HepG2 (cell line): Measurements from ENCODE around the gene TBC1D22A.

Experiments used
- FOXP1 ChIP-seq, 2 experiments: fragments of 450-650 bp in 1 of 2; IDR thresholded peaks; 2 replicates each; pipeline ENCODE4 v1.6.1; 2017 to 2018; ENCODE audit warnings: antibody characterized with exemption in 1 of 2
- KDM1A ChIP-seq: IDR thresholded peaks from 2 replicates; pipeline ENCODE4 v1.6.1; 2016; ENCODE audit warnings: missing compliant biosample characterization
- SRSF1 ChIP-seq: fragments of 200-400 bp; formaldehyde crosslinking; optimal IDR thresholded peaks from 2 replicates; pipeline ENCODE3; 2017; ENCODE audit warnings: mild to moderate bottlenecking, low read depth, low read length, moderate library complexity
- ZNF547 ChIP-seq: sonication (generic); formaldehyde crosslinking; IDR thresholded peaks from 2 replicates; pipeline ENCODE4 v1.5.1; 2020; ENCODE audit warnings: mild to moderate bottlenecking, missing genetic modification reagents
- TF ChIP-seq, protein P1 (sequence below): sonication (generic); formaldehyde crosslinking; IDR thresholded peaks from 2 replicates; pipeline ENCODE4 v1.5.0; 2020; ENCODE audit warnings: mild to moderate bottlenecking, missing genetic modification reagents, moderate library complexity
- TF ChIP-seq, protein P2 (sequence below): sonication (generic); formaldehyde crosslinking; IDR thresholded peaks from 2 replicates; pipeline ENCODE4 v1.4.0; 2020; ENCODE audit warnings: missing genetic modification reagents, borderline replicate concordance
- TF ChIP-seq, protein P3 (sequence below): sonication (generic); formaldehyde crosslinking; IDR thresholded peaks from 2 replicates; pipeline ENCODE4 v1.8.0; 2022; ENCODE audit warnings: missing genetic modification reagents, mild to moderate bottlenecking, moderate library complexity, borderline replicate concordance

DNA sequence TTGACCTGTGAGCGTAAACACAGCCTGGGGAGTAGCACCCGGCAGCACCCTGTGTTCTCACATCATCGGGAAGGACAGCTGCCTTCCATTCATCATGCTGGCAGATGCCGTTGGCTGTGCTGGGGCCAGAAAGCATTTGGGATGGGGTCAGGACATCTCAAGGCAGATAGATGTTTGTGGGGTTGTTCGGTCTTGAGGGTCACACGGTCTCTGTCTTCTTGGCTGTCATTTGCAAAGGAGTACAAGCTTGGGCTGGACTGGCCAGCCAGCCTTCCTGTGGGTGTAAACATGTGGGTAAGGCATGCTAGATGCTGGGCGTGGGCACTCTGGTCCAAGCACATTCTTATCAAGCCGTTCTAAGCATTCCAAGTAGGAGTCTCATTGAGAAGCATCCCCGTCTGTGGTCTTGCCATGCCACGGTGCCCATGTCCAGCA, 81.4 kb downstream of the TBC1D22A start:
- TF ChIP-seq KDM1A (no peak), SRSF1 (no peak), FOXP1 (IDR thresholded peaks at IDR 0.05) (no peak), FOXP1 (CRISPR knock-in tag; IDR thresholded peaks at IDR 0.05) (no peak), ZNF547 (CRISPR knock-in tag) (no peak)
- TF ChIP-seq, protein P1, sequence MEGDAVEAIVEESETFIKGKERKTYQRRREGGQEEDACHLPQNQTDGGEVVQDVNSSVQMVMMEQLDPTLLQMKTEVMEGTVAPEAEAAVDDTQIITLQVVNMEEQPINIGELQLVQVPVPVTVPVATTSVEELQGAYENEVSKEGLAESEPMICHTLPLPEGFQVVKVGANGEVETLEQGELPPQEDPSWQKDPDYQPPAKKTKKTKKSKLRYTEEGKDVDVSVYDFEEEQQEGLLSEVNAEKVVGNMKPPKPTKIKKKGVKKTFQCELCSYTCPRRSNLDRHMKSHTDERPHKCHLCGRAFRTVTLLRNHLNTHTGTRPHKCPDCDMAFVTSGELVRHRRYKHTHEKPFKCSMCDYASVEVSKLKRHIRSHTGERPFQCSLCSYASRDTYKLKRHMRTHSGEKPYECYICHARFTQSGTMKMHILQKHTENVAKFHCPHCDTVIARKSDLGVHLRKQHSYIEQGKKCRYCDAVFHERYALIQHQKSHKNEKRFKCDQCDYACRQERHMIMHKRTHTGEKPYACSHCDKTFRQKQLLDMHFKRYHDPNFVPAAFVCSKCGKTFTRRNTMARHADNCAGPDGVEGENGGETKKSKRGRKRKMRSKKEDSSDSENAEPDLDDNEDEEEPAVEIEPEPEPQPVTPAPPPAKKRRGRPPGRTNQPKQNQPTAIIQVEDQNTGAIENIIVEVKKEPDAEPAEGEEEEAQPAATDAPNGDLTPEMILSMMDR: no peak
- TF ChIP-seq, protein P2, sequence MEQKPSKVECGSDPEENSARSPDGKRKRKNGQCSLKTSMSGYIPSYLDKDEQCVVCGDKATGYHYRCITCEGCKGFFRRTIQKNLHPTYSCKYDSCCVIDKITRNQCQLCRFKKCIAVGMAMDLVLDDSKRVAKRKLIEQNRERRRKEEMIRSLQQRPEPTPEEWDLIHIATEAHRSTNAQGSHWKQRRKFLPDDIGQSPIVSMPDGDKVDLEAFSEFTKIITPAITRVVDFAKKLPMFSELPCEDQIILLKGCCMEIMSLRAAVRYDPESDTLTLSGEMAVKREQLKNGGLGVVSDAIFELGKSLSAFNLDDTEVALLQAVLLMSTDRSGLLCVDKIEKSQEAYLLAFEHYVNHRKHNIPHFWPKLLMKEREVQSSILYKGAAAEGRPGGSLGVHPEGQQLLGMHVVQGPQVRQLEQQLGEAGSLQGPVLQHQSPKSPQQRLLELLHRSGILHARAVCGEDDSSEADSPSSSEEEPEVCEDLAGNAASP: no peak
- TF ChIP-seq, protein P3, sequence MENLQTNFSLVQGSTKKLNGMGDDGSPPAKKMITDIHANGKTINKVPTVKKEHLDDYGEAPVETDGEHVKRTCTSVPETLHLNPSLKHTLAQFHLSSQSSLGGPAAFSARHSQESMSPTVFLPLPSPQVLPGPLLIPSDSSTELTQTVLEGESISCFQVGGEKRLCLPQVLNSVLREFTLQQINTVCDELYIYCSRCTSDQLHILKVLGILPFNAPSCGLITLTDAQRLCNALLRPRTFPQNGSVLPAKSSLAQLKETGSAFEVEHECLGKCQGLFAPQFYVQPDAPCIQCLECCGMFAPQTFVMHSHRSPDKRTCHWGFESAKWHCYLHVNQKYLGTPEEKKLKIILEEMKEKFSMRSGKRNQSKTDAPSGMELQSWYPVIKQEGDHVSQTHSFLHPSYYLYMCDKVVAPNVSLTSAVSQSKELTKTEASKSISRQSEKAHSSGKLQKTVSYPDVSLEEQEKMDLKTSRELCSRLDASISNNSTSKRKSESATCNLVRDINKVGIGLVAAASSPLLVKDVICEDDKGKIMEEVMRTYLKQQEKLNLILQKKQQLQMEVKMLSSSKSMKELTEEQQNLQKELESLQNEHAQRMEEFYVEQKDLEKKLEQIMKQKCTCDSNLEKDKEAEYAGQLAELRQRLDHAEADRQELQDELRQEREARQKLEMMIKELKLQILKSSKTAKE: no peak
